ENCODE results near the gene SUCLG2. TPM values are rescaled to one million over a fixed set of nuclear protein-coding genes. Genes with fewer than 3 reads are reported as not detected.

SUCLG2 gene
- polyA plus RNA-seq, 1 donor: 143 TPM

DNA sequence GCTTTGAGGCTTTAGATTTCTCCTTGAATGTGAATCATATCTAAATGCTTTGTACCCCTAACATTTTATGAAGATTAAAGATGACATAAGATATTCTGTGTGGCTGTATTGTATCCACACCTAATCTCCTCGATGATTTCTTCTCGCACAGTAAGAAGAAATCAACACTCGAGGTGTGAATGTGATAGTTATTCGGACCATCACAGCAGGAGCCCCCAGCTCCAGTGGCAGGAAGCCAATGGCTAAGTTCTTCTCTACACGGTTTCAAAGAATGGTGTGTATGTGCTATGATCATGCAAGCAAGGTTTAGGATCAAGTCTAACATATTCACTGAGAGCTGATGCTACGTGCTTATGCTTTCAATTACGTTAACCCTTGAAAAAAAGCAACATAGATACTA, 271.0 kb downstream of the SUCLG2 start:
- no peak for DNase-seq
- WGBS (ENCODE audit: insufficient coverage, low lambda C conversion rate): no CpG with 5 or more reads among the region's 7 CpGs
- no peaks in the 10 kb centered on the region for H3K9me3 ChIP-seq (ENCODE audit: control insufficient read depth, low read depth, low read length)
- peaks cover 4% of the 10 kb centered on the region for H3K36me3 ChIP-seq (ENCODE audit: control insufficient read depth, insufficient read depth, low read length)
- no peaks in the 10 kb centered on the region for H3K4me1 ChIP-seq (ENCODE audit: control insufficient read depth, insufficient read depth, low read length)
- H3K4me3 ChIP-seq (ENCODE audit: low read length): no peak overlapping the region
- no peak overlapping the region for H3K27ac ChIP-seq (ENCODE audit: low read length)
- no peaks in the 10 kb centered on the region for H3K27me3 ChIP-seq (ENCODE audit: control insufficient read depth, insufficient read depth, low read length)

DNA sequence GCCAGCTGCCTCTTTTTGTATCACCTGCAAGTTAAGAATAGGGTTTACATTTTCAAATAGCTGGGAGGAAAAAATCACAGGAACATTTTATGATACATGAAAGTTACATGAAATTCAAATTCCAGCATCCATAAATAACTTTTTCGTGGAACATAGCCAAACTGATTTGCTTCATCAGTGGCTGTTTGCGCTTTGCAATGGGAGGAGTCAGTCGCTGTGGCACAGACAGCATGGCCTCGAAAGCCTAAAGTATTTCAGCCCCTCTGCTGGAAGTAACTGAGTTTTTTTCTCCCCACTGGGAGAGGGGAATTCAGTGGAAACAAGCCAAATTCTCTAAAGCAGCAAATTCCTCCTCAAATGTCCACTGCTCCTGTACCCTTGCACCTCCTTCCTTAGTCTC, 271.9 kb downstream of the SUCLG2 start:
- Histone ChIP-seq H3K4me3 (ENCODE audit: low read length) (no peak overlapping the region), H3K4me1 (ENCODE audit: control insufficient read depth, insufficient read depth, low read length) (no peaks in the 10 kb centered on the region), H3K9me3 (ENCODE audit: control insufficient read depth, low read depth, low read length) (no peaks in the 10 kb centered on the region), H3K36me3 (ENCODE audit: control insufficient read depth, insufficient read depth, low read length) (peaks cover 4% of the 10 kb centered on the region), H3K27ac (ENCODE audit: low read length) (no peak overlapping the region), H3K27me3 (ENCODE audit: control insufficient read depth, insufficient read depth, low read length) (no peaks in the 10 kb centered on the region)
- DNase-seq: no peak
- WGBS (ENCODE audit: insufficient coverage, low lambda C conversion rate): no CpG with 5 or more reads among the region's 4 CpGs

DNA sequence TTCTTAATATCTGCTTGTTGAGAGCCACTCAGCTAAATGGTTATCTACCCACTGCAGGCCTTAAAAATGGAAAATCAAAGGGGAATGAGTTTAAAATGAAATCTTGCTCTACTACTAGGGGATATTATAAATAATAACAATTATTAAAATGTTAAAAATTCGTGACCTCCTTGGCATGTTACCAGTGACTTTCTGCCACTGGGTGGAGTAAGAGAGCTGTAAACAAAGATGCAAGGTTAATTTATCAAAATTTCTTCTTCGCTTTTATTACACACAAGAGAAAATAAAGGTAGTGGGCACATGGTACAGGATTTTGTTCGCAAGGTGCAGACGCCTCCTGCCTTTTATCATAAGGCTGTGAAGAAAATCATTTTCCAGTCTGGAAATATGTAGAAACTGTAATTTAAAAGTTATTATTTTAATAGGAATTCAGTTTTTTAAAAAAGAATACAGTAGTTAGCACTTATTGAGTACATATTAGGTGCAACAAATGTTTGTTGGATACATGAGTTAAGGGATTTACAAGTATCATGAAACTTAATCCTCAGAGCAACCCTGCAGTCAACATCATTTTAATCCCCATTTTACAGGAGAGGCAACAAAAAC, 272.6 kb downstream of the SUCLG2 start:
- Histone ChIP-seq H3K4me3 (ENCODE audit: low read length) (no peak overlapping the region), H3K27me3 (ENCODE audit: control insufficient read depth, insufficient read depth, low read length) (no peaks in the 10 kb centered on the region), H3K4me1 (ENCODE audit: control insufficient read depth, insufficient read depth, low read length) (no peaks in the 10 kb centered on the region), H3K27ac (ENCODE audit: low read length) (no peak overlapping the region), H3K36me3 (ENCODE audit: control insufficient read depth, insufficient read depth, low read length) (peaks cover 4% of the 10 kb centered on the region), H3K9me3 (ENCODE audit: control insufficient read depth, low read depth, low read length) (no peaks in the 10 kb centered on the region)
- no peak for DNase-seq
- WGBS (ENCODE audit: insufficient coverage, low lambda C conversion rate): 0% methylated on average over 1 of the region's 4 CpGs

DNA sequence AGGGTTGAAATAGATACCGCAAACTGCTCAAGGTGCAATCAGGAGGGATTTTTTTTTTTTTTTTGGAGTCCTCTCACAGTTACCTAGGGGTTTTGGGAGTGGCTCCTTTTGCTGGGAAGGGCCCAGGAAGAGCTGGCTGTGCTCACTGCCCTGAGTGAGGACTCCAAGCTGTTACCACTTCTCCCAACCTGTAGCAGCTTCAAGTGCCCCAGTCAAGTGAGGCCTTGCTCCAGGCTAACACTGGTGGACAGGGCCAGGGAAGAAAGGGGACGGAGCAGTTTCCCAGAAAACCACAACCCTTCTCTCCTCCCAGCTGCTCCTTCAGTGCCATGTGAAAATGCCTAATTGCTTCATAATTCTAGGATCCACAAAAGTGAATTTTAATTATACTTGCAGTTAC, 274.3 kb downstream of the SUCLG2 start:
- Histone ChIP-seq H3K36me3 (ENCODE audit: control insufficient read depth, insufficient read depth, low read length) (peaks cover 14% of the 10 kb centered on the region), H3K4me3 (ENCODE audit: low read length) (no peak overlapping the region), H3K27ac (ENCODE audit: low read length) (no peak overlapping the region), H3K27me3 (ENCODE audit: control insufficient read depth, insufficient read depth, low read length) (no peaks in the 10 kb centered on the region), H3K9me3 (ENCODE audit: control insufficient read depth, low read depth, low read length) (no peaks in the 10 kb centered on the region), H3K4me1 (ENCODE audit: control insufficient read depth, insufficient read depth, low read length) (no peaks in the 10 kb centered on the region)
- no peak for DNase-seq
- WGBS (ENCODE audit: insufficient coverage, low lambda C conversion rate): no CpG with 5 or more reads among the region's 2 CpGs

DNA sequence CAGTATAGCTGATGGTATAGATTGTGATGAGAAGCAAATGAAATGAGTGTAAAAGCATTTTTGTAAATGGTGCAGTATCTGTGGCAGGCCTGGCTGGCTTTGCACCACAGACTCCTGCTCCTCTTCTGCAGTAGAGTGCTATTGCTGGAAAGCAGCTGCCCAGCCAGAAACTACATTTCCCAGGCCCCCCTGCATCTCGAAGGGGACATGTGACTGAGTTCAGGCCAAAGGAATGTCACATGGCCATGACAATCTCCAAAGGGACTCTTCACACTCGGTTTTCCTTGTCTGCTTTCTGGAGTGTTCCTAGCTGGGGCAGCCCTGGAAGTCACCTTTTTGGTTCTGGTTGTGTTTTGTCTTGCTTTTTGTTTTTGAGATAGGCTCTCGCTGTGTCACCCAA, 277.1 kb downstream of the SUCLG2 start:
- no CpG with 5 or more reads among the region's 3 CpGs for WGBS (ENCODE audit: insufficient coverage, low lambda C conversion rate)
- DNase-seq: no peak

DNA sequence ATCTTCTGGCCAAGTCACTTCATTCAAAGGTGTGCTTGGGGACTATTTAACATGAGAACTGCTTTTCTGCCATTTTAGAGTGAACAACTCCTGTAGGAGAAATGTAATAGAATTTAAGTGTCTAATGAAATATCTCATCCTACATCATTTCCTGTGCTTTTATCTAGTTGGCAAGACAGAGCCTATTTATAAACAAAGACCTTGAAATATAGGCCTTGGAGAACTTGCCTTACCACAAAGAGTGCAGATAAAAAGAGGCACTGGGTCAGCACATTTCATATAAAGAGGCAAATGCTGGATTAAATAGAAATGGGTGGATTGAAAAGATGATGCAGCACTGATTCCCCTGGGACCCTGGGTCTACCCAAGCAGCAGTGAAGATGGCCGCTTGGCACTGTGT, 278.0 kb downstream of the SUCLG2 start:
- H3K27ac ChIP-seq (ENCODE audit: low read length): no peak overlapping the region
- WGBS (ENCODE audit: insufficient coverage, low lambda C conversion rate): no CpG with 5 or more reads among the region's 1 CpG
- peaks cover 17% of the 10 kb centered on the region for H3K36me3 ChIP-seq (ENCODE audit: control insufficient read depth, insufficient read depth, low read length)
- no peaks in the 10 kb centered on the region for H3K4me1 ChIP-seq (ENCODE audit: control insufficient read depth, insufficient read depth, low read length)
- no peaks in the 10 kb centered on the region for H3K27me3 ChIP-seq (ENCODE audit: control insufficient read depth, insufficient read depth, low read length)
- DNase-seq: no peak
- no peaks in the 10 kb centered on the region for H3K9me3 ChIP-seq (ENCODE audit: control insufficient read depth, low read depth, low read length)
- H3K4me3 ChIP-seq (ENCODE audit: low read length): no peak overlapping the region

More for the DNA sequence above, 277.1 kb downstream of the SUCLG2 start:
- Histone ChIP-seq H3K36me3 (ENCODE audit: control insufficient read depth, insufficient read depth, low read length) (peaks cover 17% of the 10 kb centered on the region), H3K27me3 (ENCODE audit: control insufficient read depth, insufficient read depth, low read length) (no peaks in the 10 kb centered on the region), H3K4me3 (ENCODE audit: low read length) (no peak overlapping the region), H3K27ac (ENCODE audit: low read length) (no peak overlapping the region), H3K4me1 (ENCODE audit: control insufficient read depth, insufficient read depth, low read length) (no peaks in the 10 kb centered on the region), H3K9me3 (ENCODE audit: control insufficient read depth, low read depth, low read length) (no peaks in the 10 kb centered on the region)

DNA sequence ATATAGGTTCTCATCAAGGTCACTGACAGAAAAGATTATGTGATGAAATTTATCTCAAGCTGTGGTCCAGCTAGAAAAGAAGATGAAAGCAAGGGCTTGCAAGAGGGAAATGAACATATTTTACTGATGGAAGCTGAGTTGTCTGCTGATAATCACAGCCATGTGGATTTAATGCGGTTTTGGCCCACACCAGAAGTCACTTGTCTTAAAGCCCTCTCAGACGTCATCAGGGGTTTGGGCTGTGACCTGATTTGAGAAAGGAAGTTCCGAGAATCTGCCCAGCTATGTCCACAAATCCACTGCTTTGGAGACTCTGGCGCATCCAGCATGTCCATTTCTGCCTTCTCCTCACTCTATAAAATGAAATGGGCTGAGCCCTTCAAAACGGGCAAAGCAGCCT, 278.4 kb downstream of the SUCLG2 start:
- no peaks in the 10 kb centered on the region for H3K27me3 ChIP-seq (ENCODE audit: control insufficient read depth, insufficient read depth, low read length)
- H3K36me3 ChIP-seq (ENCODE audit: control insufficient read depth, insufficient read depth, low read length): peaks cover 17% of the 10 kb centered on the region
- no peak overlapping the region for H3K4me3 ChIP-seq (ENCODE audit: low read length)
- WGBS (ENCODE audit: insufficient coverage, low lambda C conversion rate): no CpG with 5 or more reads among the region's 5 CpGs
- no peaks in the 10 kb centered on the region for H3K9me3 ChIP-seq (ENCODE audit: control insufficient read depth, low read depth, low read length)
- no peak overlapping the region for H3K27ac ChIP-seq (ENCODE audit: low read length)
- H3K4me1 ChIP-seq (ENCODE audit: control insufficient read depth, insufficient read depth, low read length): no peaks in the 10 kb centered on the region
- no peak for DNase-seq

DNA sequence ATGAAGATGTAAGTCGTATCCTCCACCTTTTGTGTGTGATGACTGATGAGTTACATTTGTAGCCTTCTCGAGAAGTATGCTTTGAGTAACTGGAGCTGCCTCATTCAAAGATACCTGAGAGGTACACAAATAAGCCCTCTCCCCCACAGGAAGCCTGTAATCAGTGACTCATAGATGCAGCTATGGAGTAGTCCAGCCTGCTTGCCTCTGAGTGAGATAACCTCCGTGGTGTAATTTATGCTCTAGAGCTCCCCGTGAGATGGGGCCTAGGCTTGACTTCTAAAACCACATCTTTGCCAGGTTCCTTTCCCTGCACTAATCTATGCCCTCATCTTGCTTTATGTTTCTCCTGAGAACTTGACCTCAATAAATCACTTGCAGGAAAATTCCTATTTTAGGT, 291.7 kb downstream of the SUCLG2 start:
- no peak for DNase-seq
- Histone ChIP-seq H3K36me3 (ENCODE audit: control insufficient read depth, insufficient read depth, low read length) (no peaks in the 10 kb centered on the region), H3K27me3 (ENCODE audit: control insufficient read depth, insufficient read depth, low read length) (no peaks in the 10 kb centered on the region), H3K27ac (ENCODE audit: low read length) (no peak overlapping the region), H3K4me1 (ENCODE audit: control insufficient read depth, insufficient read depth, low read length) (no peaks in the 10 kb centered on the region), H3K9me3 (ENCODE audit: control insufficient read depth, low read depth, low read length) (no peaks in the 10 kb centered on the region), H3K4me3 (ENCODE audit: low read length) (no peak overlapping the region)
- WGBS (ENCODE audit: insufficient coverage, low lambda C conversion rate): no CpG with 5 or more reads among the region's 4 CpGs

DNA sequence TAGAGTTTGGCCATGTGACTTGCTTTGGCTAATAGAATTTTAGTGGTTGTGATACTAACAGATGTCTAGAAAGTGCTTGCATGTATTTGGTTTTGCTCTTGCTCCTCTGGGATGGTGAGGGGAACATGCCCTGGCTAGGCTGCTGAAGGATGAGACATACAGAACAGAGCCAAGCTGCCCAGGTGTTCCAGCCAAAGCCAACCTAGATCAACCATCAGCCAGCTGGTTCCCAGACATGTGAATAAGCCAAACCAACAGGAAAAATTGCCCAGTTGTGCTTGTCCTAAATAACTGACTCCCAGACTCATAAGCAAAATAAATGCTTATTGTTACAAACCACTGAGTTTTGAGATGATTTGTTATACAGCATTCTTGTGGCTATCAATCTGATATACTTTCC, 292.6 kb downstream of the SUCLG2 start:
- Histone ChIP-seq H3K4me3 (ENCODE audit: low read length) (no peak overlapping the region), H3K9me3 (ENCODE audit: control insufficient read depth, low read depth, low read length) (no peaks in the 10 kb centered on the region), H3K36me3 (ENCODE audit: control insufficient read depth, insufficient read depth, low read length) (no peaks in the 10 kb centered on the region), H3K27ac (ENCODE audit: low read length) (no peak overlapping the region), H3K27me3 (ENCODE audit: control insufficient read depth, insufficient read depth, low read length) (no peaks in the 10 kb centered on the region), H3K4me1 (ENCODE audit: control insufficient read depth, insufficient read depth, low read length) (no peaks in the 10 kb centered on the region)
- DNase-seq: no peak

DNA sequence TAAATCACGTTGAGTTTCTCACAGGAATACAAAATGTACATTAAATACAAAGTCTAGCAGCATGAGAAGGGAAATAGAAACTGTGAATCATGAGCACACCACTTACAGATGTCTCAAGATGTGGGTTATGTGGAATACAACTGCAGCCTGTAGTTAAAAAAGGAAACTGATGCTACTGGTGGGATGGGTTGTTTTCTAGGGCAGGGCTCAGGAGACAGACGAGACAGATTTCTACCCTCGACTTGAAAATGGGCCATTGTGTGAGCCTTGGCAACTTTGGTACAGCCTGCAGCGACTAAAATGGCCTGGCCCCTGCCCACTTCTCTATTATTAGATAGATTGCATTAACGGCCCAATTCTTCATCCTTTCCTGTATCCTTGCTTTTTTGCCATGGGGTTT, 293.1 kb downstream of the SUCLG2 start:
- Histone ChIP-seq H3K9me3 (ENCODE audit: control insufficient read depth, low read depth, low read length) (no peaks in the 10 kb centered on the region), H3K27ac (ENCODE audit: low read length) (no peak overlapping the region), H3K27me3 (ENCODE audit: control insufficient read depth, insufficient read depth, low read length) (no peaks in the 10 kb centered on the region), H3K4me1 (ENCODE audit: control insufficient read depth, insufficient read depth, low read length) (no peaks in the 10 kb centered on the region), H3K4me3 (ENCODE audit: low read length) (no peak overlapping the region), H3K36me3 (ENCODE audit: control insufficient read depth, insufficient read depth, low read length) (no peaks in the 10 kb centered on the region)
- 60% methylated on average over 1 of the region's 5 CpGs for WGBS (ENCODE audit: insufficient coverage, low lambda C conversion rate)
- no peak for DNase-seq

DNA sequence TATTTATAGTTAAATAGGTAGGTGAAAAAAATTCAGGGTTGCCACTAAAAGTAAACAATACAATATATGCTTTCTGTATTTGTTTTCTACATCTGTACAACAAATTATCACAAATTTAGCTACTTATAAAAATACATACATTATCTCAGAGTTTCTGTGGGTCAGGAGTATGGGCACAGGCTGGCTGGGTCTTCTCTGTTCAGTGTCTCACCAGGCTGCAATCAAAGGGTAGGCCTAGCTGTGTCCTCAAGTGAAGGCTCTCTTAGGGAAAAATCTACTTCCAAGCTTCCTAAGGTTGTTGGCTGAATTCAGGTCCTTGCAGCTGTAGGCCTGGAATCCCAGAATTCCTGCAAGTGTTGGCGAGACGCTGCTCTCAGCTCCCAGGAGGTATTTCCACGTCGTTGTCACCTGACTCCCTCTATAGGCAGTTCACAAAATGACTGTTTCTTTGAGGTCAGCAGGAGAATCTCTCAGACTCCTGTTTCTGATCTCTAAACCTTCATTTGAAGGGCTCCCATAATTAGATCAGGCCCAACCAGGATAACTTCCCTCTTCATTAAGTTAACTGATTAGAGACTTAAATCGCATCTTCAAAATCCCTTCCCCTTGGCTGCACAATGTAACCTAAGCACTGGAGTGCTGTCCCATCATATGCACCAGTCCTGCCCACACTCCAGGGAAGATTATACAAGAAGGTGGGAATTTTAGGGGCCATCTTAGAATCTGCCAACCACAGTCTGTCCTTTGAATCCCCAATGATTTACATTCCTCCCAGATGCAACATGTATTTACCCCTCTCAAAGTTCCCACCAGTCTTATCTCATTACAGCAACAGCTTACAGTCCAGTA, 296.6 kb downstream of the SUCLG2 start:
- H3K4me3 ChIP-seq (ENCODE audit: low read length): no peak overlapping the region
- no peaks in the 10 kb centered on the region for H3K27me3 ChIP-seq (ENCODE audit: control insufficient read depth, insufficient read depth, low read length)
- no peak overlapping the region for H3K27ac ChIP-seq (ENCODE audit: low read length)
- WGBS (ENCODE audit: insufficient coverage, low lambda C conversion rate): 0% methylated on average over 2 of the region's 5 CpGs
- no peaks in the 10 kb centered on the region for H3K9me3 ChIP-seq (ENCODE audit: control insufficient read depth, low read depth, low read length)
- no peaks in the 10 kb centered on the region for H3K36me3 ChIP-seq (ENCODE audit: control insufficient read depth, insufficient read depth, low read length)
- peak in 1 of 2 donors; percentile 43 for DNase-seq
- no peaks in the 10 kb centered on the region for H3K4me1 ChIP-seq (ENCODE audit: control insufficient read depth, insufficient read depth, low read length)
